Measurements from ENCODE around the gene CAP2. TPM values are rescaled to one million over a fixed set of nuclear protein-coding genes. Genes with fewer than 3 reads are reported as not detected.
A peak's percentile ranks its signal among the peaks of the same experiment; 100 is the strongest.
"Not testable (repeated sequence)": the region's sequence is repeated elsewhere in the genome, so short reads cannot be mapped to it uniquely, and the experiment has no call there.

CAP2 gene
- total RNA-seq, 2 experiments from 2014 or later: not detected

GRCh38 chr6:17381424-17382147, 11.8 kb upstream of the CAP2 start:
- no peak for DNase-seq
- Mint-ChIP-seq H3K27me3 (peaks cover 4% of the 10 kb centered on the region), H3K9me3 (no peaks in the 10 kb centered on the region), H3K4me1 (ENCODE audit: low read depth) (no peaks in the 10 kb centered on the region), H3K36me3 (no peaks in the 10 kb centered on the region), H3K27ac (no peak overlapping the region), H3K4me3 (no peak overlapping the region)
- POLR2A ChIA-PET: no interaction called here
- intact Hi-C loops (cut with micrococcal nuclease): no loop called here
- CTCF ChIA-PET: no interaction called here

- no peaks in the 10 kb centered on the region for H3K9me3 Mint-ChIP-seq
- POLR2A ChIA-PET: interaction anchor here (0.5 kb wide), 1 partner anchor 9 kb away, joined by 3 read pairs; no protein-coding TSS in a partner anchor
Measured at GRCh38 chr6:17385660-17386059, 7.7 kb upstream of the CAP2 start.

GRCh38 chr6:17388365-17388764, 5.0 kb upstream of the CAP2 start:
- ChIA-PET CTCF (no interaction called here), POLR2A (no interaction called here)
- H3K9me3 Mint-ChIP-seq: no peaks in the 10 kb centered on the region
- no peak for DNase-seq
- H3K27me3 Mint-ChIP-seq: peaks cover 32% of the 10 kb centered on the region
- H3K36me3 Mint-ChIP-seq: no peaks in the 10 kb centered on the region
- no peak overlapping the region for H3K27ac Mint-ChIP-seq
- intact Hi-C loops (cut with micrococcal nuclease): no loop called here
- H3K4me1 Mint-ChIP-seq (ENCODE audit: low read depth): peaks cover 3% of the 10 kb centered on the region
- H3K4me3 Mint-ChIP-seq: no peak overlapping the region

More at GRCh38 chr6:17385660-17386059, 7.7 kb upstream of the CAP2 start:
- H3K27me3 Mint-ChIP-seq: peaks cover 13% of the 10 kb centered on the region
- DNase-seq: no peak
- no peak overlapping the region for H3K4me3 Mint-ChIP-seq
- no peaks in the 10 kb centered on the region for H3K4me1 Mint-ChIP-seq (ENCODE audit: low read depth)
- intact Hi-C loops (cut with micrococcal nuclease): no loop called here
- CTCF ChIA-PET: no interaction called here
- no peak overlapping the region for H3K27ac Mint-ChIP-seq
- H3K36me3 Mint-ChIP-seq: no peaks in the 10 kb centered on the region

DNA sequence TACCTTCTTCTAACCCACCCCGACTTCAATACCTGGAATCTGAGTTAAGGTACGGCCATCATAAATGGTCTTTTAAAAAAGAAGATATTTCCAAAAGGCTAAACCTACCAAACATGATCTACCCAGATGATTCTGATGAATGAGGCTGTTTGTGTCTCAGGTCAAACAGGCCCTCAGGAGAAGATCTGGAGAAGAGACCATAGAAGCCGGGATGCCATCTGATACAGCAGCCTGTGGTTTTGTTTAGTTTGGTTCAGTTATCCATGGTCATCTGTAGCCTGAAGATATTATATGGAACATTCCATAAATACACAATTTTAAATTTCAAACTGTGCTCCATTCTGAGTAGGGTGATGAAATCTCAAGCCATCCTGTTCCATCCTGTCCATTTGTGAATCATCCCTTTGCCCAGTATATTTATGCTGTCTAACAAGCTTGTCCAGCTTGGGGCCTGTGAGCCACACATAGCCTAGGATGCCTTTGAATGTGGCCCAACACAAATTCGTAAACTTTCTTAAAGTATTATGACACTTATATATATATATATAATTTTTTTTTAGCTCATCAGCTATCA, 4.0 kb upstream of the CAP2 start:
- no peak overlapping the region for H3K27ac Mint-ChIP-seq
- CTCF ChIA-PET: interaction anchor here (1.1 kb wide), 1 partner anchor 192 kb away, joined by 3 read pairs; no protein-coding TSS in a partner anchor
- no peaks in the 10 kb centered on the region for H3K9me3 Mint-ChIP-seq
- no peaks in the 10 kb centered on the region for H3K36me3 Mint-ChIP-seq
- H3K4me3 Mint-ChIP-seq: no peak overlapping the region
- H3K27me3 Mint-ChIP-seq: peaks cover 36% of the 10 kb centered on the region
- POLR2A ChIA-PET: no interaction called here
- peaks cover 7% of the 10 kb centered on the region for H3K4me1 Mint-ChIP-seq (ENCODE audit: low read depth)
- intact Hi-C loops (cut with micrococcal nuclease): no loop called here
- no peak for DNase-seq

DNA sequence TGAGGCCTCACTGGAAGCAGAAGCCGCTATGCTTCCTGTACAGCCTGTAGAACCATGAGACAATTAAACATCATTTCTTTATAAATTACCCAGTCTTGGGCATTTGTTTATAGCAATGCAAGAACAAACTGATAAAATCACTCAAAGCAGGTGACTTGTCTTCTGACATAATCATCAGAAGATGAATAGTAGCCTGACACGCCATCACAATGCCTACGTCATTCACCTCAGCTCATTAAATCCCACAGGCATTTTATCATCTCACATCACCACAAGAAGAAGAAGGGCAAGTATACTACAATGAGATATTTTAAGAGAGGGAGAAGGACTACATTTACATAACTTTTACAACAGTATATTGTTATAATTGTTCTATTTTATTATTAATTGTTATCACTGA, 3.1 kb upstream of the CAP2 start:
- no peak for DNase-seq
- peaks cover 9% of the 10 kb centered on the region for H3K4me1 Mint-ChIP-seq (ENCODE audit: low read depth)
- no peaks in the 10 kb centered on the region for H3K36me3 Mint-ChIP-seq
- H3K4me3 Mint-ChIP-seq: no peak overlapping the region
- ChIA-PET CTCF (interaction anchor here (1.1 kb wide), 1 partner anchor 191 kb away, joined by 3 read pairs; no protein-coding TSS in a partner anchor), POLR2A (no interaction called here)
- H3K27ac Mint-ChIP-seq: no peak overlapping the region
- H3K27me3 Mint-ChIP-seq: peaks cover 45% of the 10 kb centered on the region
- no peaks in the 10 kb centered on the region for H3K9me3 Mint-ChIP-seq
- intact Hi-C loops (cut with micrococcal nuclease): no loop called here

DNA sequence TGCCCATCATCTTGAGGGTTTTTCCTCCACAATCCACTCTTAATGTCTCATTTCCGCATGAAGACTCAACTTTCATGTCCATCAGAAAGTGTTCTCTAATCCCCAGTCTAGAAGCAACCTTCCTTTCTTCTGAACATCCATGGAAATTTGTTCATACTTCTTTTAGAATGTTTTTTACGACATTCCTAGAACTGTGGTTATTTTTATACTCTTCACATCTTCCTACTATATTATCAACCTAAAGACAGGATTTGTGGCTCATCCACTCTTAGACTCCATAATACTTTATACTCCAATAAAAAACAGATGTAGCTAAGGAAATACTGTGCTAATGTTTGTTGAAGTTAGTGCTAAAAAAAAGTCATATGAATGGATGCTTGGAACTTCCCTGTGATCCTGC, 1.4 kb upstream of the CAP2 start:
- Mint-ChIP-seq H3K36me3 (no peaks in the 10 kb centered on the region), H3K27me3 (peaks cover 51% of the 10 kb centered on the region), H3K27ac (no peak overlapping the region), H3K9me3 (no peaks in the 10 kb centered on the region), H3K4me1 (ENCODE audit: low read depth) (peaks cover 9% of the 10 kb centered on the region), H3K4me3 (no peak overlapping the region)
- intact Hi-C loops (cut with micrococcal nuclease): no loop called here
- POLR2A ChIA-PET: no interaction called here
- CTCF ChIA-PET: no interaction called here
- DNase-seq: no peak

DNA sequence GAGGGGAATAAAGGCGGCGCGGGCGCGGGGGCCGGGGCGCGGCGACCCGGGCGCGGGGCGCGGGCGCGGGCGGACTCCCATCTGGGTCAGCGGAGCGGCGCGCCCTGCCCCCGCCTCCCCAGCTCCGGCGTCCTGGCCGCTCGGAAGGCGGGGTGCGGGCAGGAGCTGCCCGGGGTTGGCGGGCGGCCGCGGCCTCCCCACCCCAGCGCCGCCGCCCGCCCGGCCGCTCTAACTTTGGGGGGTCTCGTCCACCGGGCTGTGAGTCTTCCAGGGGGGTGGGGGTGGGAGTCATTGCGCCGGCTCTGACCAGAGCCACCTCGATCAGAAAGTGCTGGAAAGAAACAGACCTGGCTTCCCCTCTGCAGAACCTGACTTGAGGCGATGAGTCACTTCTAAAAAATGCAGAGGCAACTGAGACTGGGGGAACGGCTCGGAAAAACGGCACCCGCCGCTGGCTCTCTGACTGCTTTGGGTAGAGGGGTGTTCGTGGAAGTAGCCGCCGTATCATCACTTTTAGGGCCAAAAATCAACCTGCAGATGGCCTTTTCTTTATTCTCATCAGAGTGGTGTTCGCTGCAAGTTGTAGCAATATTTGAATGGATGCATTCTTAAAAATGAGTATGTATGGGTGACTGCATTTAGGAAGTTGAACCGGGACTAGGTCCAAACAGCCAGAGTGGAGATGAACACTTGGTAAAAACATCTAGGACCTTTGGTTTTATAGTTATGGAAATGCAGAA, 667 bp downstream of the CAP2 start:
- POLR2A ChIA-PET: no interaction called here
- DNase-seq: peak; percentile 16
- CTCF ChIA-PET: no interaction called here
- peak overlapping the region; percentile 65 for H3K4me3 Mint-ChIP-seq
- no peak overlapping the region for H3K27ac Mint-ChIP-seq
- intact Hi-C loops (cut with micrococcal nuclease): no loop called here
- peaks cover 9% of the 10 kb centered on the region for H3K4me1 Mint-ChIP-seq (ENCODE audit: low read depth)
- H3K9me3 Mint-ChIP-seq: no peaks in the 10 kb centered on the region
- peaks cover 51% of the 10 kb centered on the region for H3K27me3 Mint-ChIP-seq
- no peaks in the 10 kb centered on the region for H3K36me3 Mint-ChIP-seq

- Mint-ChIP-seq H3K36me3 (no peaks in the 10 kb centered on the region), H3K9me3 (no peaks in the 10 kb centered on the region), H3K27me3 (peaks cover 50% of the 10 kb centered on the region), H3K4me3 (no peak overlapping the region), H3K4me1 (ENCODE audit: low read depth) (peaks cover 9% of the 10 kb centered on the region), H3K27ac (no peak overlapping the region)
- DNase-seq: no peak
- ChIA-PET POLR2A (no interaction called here), CTCF (no interaction called here)
- intact Hi-C loops (cut with micrococcal nuclease): no loop called here
Measured at GRCh38 chr6:17395112-17395511, 1.7 kb downstream of the CAP2 start.

DNA sequence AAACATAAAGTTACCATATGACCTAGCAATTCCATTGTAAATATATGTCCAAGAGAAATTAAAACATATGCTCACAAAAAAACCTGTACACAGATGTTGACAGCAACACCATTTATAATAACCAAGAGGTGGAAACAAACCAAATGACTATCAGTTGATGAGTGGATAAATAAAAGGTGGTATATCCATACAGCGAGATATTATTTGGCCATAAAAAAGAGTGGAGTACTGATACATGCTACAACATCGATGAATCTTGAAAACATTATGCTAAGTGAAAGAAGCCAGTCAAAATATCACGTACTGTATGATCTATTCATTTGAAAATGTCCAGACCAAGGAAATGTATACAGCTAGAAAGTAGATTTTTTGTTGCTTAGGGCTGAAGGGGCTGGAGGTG, 2.9 kb downstream of the CAP2 start:
- peaks cover 46% of the 10 kb centered on the region for H3K27me3 Mint-ChIP-seq
- POLR2A ChIA-PET: no interaction called here
- peaks cover 9% of the 10 kb centered on the region for H3K4me1 Mint-ChIP-seq (ENCODE audit: low read depth)
- no peaks in the 10 kb centered on the region for H3K36me3 Mint-ChIP-seq
- H3K27ac Mint-ChIP-seq: no peak overlapping the region
- H3K4me3 Mint-ChIP-seq: no peak overlapping the region
- no peaks in the 10 kb centered on the region for H3K9me3 Mint-ChIP-seq
- CTCF ChIA-PET: no interaction called here
- DNase-seq: no peak
- intact Hi-C loops (cut with micrococcal nuclease): no loop called here

GRCh38 chr6:17397764-17398194, 4.4 kb downstream of the CAP2 start:
- intact Hi-C loops (cut with micrococcal nuclease): no loop called here
- no peak overlapping the region for H3K4me3 Mint-ChIP-seq
- peaks cover 9% of the 10 kb centered on the region for H3K4me1 Mint-ChIP-seq (ENCODE audit: low read depth)
- CTCF ChIA-PET: no interaction called here
- peaks cover 34% of the 10 kb centered on the region for H3K27me3 Mint-ChIP-seq
- no peaks in the 10 kb centered on the region for H3K9me3 Mint-ChIP-seq
- no peaks in the 10 kb centered on the region for H3K36me3 Mint-ChIP-seq
- no peak overlapping the region for H3K27ac Mint-ChIP-seq
- no peak for DNase-seq
- POLR2A ChIA-PET: no interaction called here

- H3K27me3 Mint-ChIP-seq; H3K9me3 Mint-ChIP-seq; POLR2A ChIA-PET; DNase-seq; H3K27ac Mint-ChIP-seq; intact Hi-C loops (cut with micrococcal nuclease); H3K36me3 Mint-ChIP-seq; H3K4me3 Mint-ChIP-seq; CTCF ChIA-PET; H3K4me1 Mint-ChIP-seq (ENCODE audit: low read depth): not testable (repeated sequence)
Measured at GRCh38 chr6:17405181-17405943, 12.0 kb downstream of the CAP2 start.

DNA sequence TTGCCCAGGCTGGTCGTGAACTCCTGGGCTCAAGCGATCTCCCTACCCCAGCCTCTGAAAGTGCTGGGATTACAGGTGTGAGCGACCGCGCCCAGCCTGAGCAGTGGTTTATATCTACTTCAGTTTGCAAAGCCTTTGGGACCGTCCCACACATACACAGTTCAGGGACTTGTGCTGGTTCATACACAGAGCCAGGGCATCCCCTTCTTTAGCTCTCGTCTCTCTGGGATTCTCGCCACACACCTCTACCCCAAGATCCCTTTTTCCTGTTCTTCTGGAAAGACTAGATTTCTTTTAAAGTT, 12.5 kb downstream of the CAP2 start:
- Mint-ChIP-seq H3K27me3 (peaks cover 2% of the 10 kb centered on the region), H3K4me3 (no peak overlapping the region), H3K9me3 (peaks cover under 1% of the 10 kb centered on the region), H3K4me1 (ENCODE audit: low read depth) (no peaks in the 10 kb centered on the region), H3K36me3 (no peaks in the 10 kb centered on the region), H3K27ac (no peak overlapping the region)
- intact Hi-C loops (cut with micrococcal nuclease): no loop called here
- POLR2A ChIA-PET: no interaction called here
- no peak for DNase-seq
- CTCF ChIA-PET: no interaction called here
